Erythroblast (primary cell): Measurements from ENCODE around the gene ICAM3.

Experiments
- GATA1 ChIP-seq: IDR thresholded peaks from 2 replicates; pipeline ENCODE4 v1.6.1; 2011; ENCODE audit warnings: low read depth, mild to moderate bottlenecking, control low read depth, low read length, moderate library complexity
- POLR2A ChIP-seq: IDR thresholded peaks from 2 replicates; pipeline ENCODE4 v1.6.1; 2011; ENCODE audit warnings: mild to moderate bottlenecking, low read length

DNA sequence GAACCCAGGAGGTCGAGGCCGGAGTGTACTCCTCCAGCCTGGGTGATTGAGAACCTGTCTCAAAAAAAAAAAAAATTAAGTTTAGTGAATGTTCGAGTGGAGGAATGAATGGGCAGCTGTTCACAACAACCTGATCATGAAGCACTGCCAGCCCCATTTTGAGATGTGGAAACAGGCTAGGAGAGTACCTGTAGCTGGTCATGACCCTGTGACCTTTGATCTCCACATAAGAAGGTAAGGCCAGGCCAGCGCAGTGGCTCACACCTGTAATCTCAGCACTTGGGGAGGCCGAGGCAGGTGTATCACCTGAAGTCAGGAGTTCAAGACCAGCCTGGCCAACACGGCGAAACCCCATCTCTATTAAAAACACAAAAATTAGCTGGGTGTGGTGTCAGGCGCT lies 13.7 kb downstream of the ICAM3 start:
- TF ChIP-seq POLR2A (no peak), GATA1 (no peak)
